OCI-LY1 (cell line): ENCODE data around the gene MOB1B.

Source experiments
- H2AFZ ChIP-seq: fragments of 200-600 bp; sonication (generic), shearing (Covaris generic); 2 replicates; pipeline ENCODE4 v1.6.0; 2014; ENCODE audit warnings: antibody characterized with exemption, mild to moderate bottlenecking, low read length
- H3F3A ChIP-seq: fragments of 200-600 bp; sonication (generic), shearing (Covaris generic); 2 replicates; pipeline ENCODE4 v1.6.0; 2014; ENCODE audit warnings: mild to moderate bottlenecking, antibody characterized with exemption, low read length, moderate library complexity; ENCODE audit not compliant: insufficient read depth
- H3K27ac ChIP-seq: fragments of 200-600 bp; sonication (generic); 2 replicates; pipeline ENCODE4 v1.5.1; 2014; ENCODE audit warnings: low read length, mixed run types, mild to moderate bottlenecking, low read depth; ENCODE audit not compliant: poor library complexity, severe bottlenecking
- H3K27me3 ChIP-seq: fragments of 200-600 bp; sonication (generic); 2 replicates; pipeline ENCODE4 v1.6.0; 2014; ENCODE audit warnings: antibody characterized with exemption, mild to moderate bottlenecking, low read length, moderate library complexity; ENCODE audit not compliant: insufficient read depth
- H3K36me3 ChIP-seq: fragments of 200-600 bp; sonication (generic); 2 replicates; pipeline ENCODE4 v1.6.1; 2014; ENCODE audit warnings: mild to moderate bottlenecking, antibody characterized with exemption, low read length, moderate library complexity, mixed read lengths; ENCODE audit not compliant: insufficient read depth
- H3K4me1 ChIP-seq: fragments of 200-600 bp; sonication (generic); 2 replicates; pipeline ENCODE4 v1.5.1; 2014; ENCODE audit warnings: mild to moderate bottlenecking, low read length, moderate library complexity; ENCODE audit not compliant: insufficient read depth, severe bottlenecking
- H3K4me2 ChIP-seq: fragments of 200-600 bp; sonication (generic), shearing (Covaris generic); 2 replicates; pipeline ENCODE4 v1.6.1; 2014; ENCODE audit warnings: low read length
- H3K4me3 ChIP-seq: fragments of 200-600 bp; sonication (generic); 2 replicates; pipeline ENCODE4 v1.5.1; 2014; ENCODE audit warnings: low read length, low read depth, mild to moderate bottlenecking, mixed read lengths; ENCODE audit not compliant: poor library complexity, severe bottlenecking
- H3K79me2 ChIP-seq: fragments of 200-600 bp; shearing (Covaris generic); 2 replicates; pipeline ENCODE4 v1.6.1; 2016; ENCODE audit warnings: mixed run types, low read length, mixed read lengths; ENCODE audit not compliant: insufficient read depth
- H3K9ac ChIP-seq: fragments of 200-600 bp; sonication (generic), shearing (Covaris generic); 2 replicates; pipeline ENCODE4 v1.6.1; 2014; ENCODE audit warnings: mild to moderate bottlenecking, low read length, mixed read lengths
- H3K9me2 ChIP-seq: fragments of 200-600 bp; sonication (generic), shearing (Covaris generic); 2 replicates; pipeline ENCODE4 v1.6.1; 2014; ENCODE audit warnings: low read depth, mild to moderate bottlenecking, low read length, mixed read lengths
- H3K9me3 ChIP-seq: fragments of 200-600 bp; shearing (Covaris generic); 2 replicates; pipeline ENCODE4 v1.6.1; 2014; ENCODE audit warnings: low read length, mixed read lengths
- H4K20me1 ChIP-seq: fragments of 200-600 bp; sonication (generic), shearing (Covaris generic); 2 replicates; pipeline ENCODE4 v1.6.0; 2016; ENCODE audit warnings: mild to moderate bottlenecking, low read length; ENCODE audit not compliant: insufficient read depth
- CTCF ChIP-seq: fragments of 200-600 bp; sonication (generic), shearing (Covaris generic); IDR thresholded peaks from 2 replicates; pipeline ENCODE4 v1.5.1; 2017; ENCODE audit warnings: mild to moderate bottlenecking, antibody characterized with exemption, low read length, moderate library complexity, mixed read lengths
- EZH2 ChIP-seq: fragments of 200-600 bp; sonication (generic), shearing (Covaris generic); IDR thresholded peaks from 2 replicates; pipeline ENCODE4 v1.8.0; 2017; ENCODE audit warnings: borderline replicate concordance, mixed run types, mild to moderate bottlenecking, antibody characterized with exemption, low read length, moderate library complexity, mixed read lengths

MOB1B gene

GRCh38 chr4:70859066-70859465, 43.1 kb upstream of the MOB1B start:
- no peaks in the 10 kb centered on the region for H3K9me3 ChIP-seq
- no peaks in the 10 kb centered on the region for H3K79me2 ChIP-seq
- H3K27me3 ChIP-seq = no peaks in the 10 kb centered on the region
- H3F3A ChIP-seq = no peaks in the 10 kb centered on the region
- H3K27ac ChIP-seq = no peak overlapping the region
- H3K4me3 ChIP-seq = no peak overlapping the region
- TF ChIP-seq CTCF = no peak
- no peak for TF ChIP-seq EZH2
- peaks cover 18% of the 10 kb centered on the region for H3K4me1 ChIP-seq
- H3K9me2 ChIP-seq = no peaks in the 10 kb centered on the region
- H3K9ac ChIP-seq = no peak overlapping the region
- H3K4me2 ChIP-seq = no peak overlapping the region
- no peaks in the 10 kb centered on the region for H3K36me3 ChIP-seq
- H4K20me1 ChIP-seq = no peaks in the 10 kb centered on the region
- no peak overlapping the region for H2AFZ ChIP-seq

DNA sequence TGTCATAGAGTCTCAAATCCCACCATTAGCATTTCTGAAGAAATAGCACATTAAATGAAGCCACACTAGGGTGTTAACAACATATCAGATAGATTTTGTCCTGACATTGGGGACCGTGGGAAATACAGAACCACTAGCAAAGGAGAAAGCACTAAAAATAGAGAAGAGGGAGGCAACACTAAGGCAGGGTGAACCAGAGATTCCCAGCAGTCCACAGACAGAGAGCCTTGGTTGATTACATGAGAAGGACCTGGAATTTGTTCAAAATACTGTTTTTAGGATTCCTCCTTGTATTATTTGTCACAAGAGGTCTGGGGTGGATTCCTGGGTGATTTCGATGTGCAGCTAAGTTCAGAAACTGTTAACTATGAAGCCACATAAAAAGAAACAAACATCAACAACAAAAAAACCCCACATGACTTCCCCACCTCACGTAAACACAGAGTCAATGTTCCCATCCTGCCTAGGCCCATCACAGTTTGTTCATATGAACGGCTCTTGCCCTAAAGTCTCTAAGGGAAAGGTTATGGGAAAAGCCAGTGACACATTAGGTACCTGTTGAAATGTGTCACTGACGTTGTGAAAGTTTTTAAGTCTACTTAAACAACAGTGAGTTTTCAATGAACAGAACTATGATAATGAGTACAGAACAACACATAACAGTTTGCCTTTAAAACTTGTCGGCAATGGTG, 38.9 kb upstream of the MOB1B start:
- Histone ChIP-seq H3K27me3 (no peaks in the 10 kb centered on the region), H3K36me3 (no peaks in the 10 kb centered on the region), H3K4me2 (peak overlapping the region; percentile 15; the same call in 1 of the 2 replicates), H3F3A (no peaks in the 10 kb centered on the region), H3K4me1 (peaks cover 17% of the 10 kb centered on the region), H4K20me1 (no peaks in the 10 kb centered on the region), H3K79me2 (no peaks in the 10 kb centered on the region), H3K27ac (no peak overlapping the region), H3K9me2 (no peaks in the 10 kb centered on the region), H3K9me3 (no peaks in the 10 kb centered on the region), H2AFZ (no peak overlapping the region), H3K4me3 (no peak overlapping the region), H3K9ac (no peak overlapping the region)
- TF ChIP-seq EZH2 (no peak), CTCF (no peak)

DNA sequence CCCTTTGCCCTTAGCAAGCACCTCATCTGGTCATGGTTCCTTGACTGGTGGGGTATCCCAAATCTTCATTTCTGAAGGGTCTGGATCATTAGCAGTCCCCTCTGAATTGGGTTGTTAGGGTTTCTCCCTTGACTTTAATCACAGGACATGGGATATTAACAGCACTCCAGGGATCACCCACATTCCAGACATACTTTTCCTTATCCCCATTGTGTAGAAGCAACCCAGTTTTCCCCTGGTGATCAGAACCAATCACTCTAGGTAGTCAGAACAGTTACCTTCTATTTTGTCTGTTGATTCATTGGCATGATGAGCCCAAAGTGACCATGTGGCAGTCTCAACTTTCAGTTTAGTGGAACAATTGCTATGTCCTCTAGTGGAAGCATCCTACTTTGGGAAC, 33.4 kb upstream of the MOB1B start:
- Histone ChIP-seq H3K36me3 (no peaks in the 10 kb centered on the region), H3K9me3 (no peaks in the 10 kb centered on the region), H3K27me3 (no peaks in the 10 kb centered on the region), H3K4me3 (no peak overlapping the region), H4K20me1 (no peaks in the 10 kb centered on the region), H3K79me2 (no peaks in the 10 kb centered on the region), H3F3A (no peaks in the 10 kb centered on the region), H3K27ac (no peak overlapping the region), H3K4me1 (peaks cover 20% of the 10 kb centered on the region), H2AFZ (no peak overlapping the region), H3K9me2 (no peaks in the 10 kb centered on the region), H3K4me2 (no peak overlapping the region), H3K9ac (no peak overlapping the region)
- TF ChIP-seq CTCF (no peak), EZH2 (no peak)
